GM10266 (cell line): ENCODE data around the gene IP6K1.
"Not testable (repeated sequence)": the region's sequence is repeated elsewhere in the genome, so short reads cannot be mapped to it uniquely, and the experiment has no call there.

Experiments used
- DNase-seq: peaks from one replicate; pipeline ENCODE4 v3.0.0; 2012; ENCODE audit errors: extremely low spot score
- CTCF ChIP-seq: IDR thresholded peaks from 2 replicates; pipeline ENCODE4 v1.5.1; 2012; ENCODE audit warnings: mild to moderate bottlenecking, low read depth; ENCODE audit not compliant: control insufficient read depth, insufficient read depth; ENCODE audit errors: missing control alignments

The IP6K1 gene

GRCh38 chr3:49699281-49699979 lies 86.9 kb downstream of the IP6K1 start:
- no peak for DNase-seq
- no peak for TF ChIP-seq CTCF

DNA sequence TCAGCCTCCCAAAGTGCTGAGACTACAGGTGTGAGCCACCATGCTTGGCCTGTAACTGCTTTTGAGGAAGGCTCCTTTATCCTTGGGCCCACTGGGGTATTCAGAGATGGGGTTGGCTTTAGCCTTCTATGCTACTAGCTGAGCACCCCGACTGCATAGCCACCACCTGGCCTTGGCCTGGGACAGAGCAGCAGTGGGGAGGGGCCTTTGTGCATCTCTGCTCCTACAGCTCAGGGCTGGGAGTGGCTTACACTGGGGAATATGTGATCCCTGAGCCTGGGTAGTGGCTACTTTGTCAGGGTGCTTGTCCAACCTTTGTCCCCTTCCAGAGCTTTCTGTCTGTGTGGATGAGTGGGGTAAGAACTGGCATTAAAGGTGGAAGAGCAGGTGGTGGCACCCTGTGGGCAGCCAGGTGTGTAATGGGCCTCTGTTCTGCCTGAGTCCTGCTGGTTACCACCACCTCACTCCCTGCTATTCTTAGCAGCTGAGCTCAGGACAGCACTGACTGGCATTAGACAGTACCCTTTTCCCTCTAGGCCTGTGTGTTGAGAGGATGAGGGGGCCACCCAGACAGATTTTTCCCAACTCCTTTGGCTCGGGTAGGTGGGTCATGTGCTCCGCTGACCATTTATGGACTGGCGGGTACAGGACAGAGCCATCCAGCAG lies 90.9 kb downstream of the IP6K1 start:
- not testable (repeated sequence) for DNase-seq

GRCh38 chr3:49694409-49695070 lies 91.8 kb downstream of the IP6K1 start:
- DNase-seq: not testable (repeated sequence)

DNA sequence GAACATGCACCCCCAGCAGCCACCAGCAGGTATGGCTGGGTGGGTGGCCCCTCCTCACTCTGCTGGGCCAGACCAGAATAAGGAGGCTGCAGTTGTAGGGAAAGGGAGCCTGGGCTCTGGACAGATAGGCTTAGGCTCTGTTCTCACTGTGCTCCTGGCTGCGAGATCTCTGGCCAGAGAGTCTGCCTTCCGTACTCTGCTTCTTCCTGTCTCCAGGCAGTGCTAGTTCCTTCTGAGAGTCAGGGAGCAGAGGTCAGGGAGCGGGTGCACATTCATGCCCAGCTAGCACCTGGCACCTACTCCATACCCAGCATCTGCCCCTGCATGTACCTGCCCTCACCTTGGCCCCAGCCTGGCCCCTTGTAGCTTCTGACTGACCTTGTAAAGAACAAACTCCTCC lies 94.9 kb downstream of the IP6K1 start:
- DNase-seq: not testable (repeated sequence)

DNA sequence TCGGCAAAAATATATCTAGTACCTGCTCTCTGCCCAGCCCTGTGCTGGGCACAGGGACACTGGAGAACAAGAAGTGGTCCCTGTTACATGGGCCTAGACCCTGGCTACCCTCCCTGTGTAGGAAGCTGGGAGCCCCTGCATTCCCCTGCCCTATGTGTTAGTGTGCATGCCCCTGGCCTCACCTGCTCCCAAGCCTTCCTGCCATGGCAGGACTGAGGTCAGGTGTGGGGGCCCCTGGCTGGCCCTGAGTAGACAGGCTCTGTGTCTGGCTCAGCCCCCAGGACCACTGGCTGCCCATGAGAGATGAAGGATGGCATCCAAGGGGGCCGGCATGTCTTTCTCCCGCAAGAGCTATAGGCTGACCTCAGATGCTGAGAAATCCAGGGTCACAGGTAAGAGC lies 95.5 kb downstream of the IP6K1 start:
- not testable (repeated sequence) for DNase-seq

- DNase-seq: not testable (repeated sequence)
These were observed 96.3 kb downstream of the IP6K1 start for GRCh38 chr3:49689908-49690624.

DNA sequence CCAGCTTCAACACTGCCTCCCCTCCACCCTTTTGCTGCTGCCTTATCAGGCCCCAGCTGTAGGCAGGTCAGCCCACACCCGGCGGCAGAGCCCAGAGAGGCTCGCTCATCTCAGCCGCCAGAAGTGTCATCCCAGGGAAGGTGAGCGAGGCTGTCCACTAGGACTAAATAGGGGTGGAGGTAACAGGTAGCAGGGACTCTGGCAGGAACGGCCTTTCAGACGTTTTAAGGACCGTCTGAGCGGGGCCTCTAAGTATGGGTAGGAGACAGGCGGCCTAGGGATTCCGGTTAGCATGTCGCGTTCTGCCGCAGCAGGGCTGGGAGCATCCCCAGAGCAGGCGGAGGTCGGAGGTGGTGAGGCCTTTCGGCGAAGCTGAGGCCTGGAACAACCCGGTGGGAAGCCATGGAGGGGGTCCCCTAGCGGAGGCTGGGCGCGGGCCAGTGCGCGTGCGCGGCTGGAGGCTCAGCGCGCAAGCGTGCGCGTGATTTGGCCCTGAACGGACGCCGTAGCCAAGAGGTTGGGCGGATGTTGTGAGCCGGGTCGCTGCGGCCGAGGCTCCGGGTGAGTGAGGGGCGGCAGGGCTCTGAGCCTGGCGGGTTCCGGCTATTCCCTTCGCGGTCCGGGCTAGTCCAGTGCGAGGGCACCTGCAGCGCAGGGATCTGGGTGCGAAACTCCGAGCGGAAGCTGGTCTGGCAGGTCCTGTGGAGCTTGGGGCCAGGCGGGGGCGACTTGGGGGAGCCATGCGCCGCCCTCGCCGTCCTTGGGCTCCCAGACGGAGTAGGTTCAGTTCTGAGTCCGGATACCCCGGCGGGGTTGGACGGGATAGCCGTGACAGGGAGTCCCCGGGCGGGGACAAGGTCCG lies 97.1 kb downstream of the IP6K1 start, which contains the start of the genes MST1 and RNF123:
Gene MST1, minus strand, starts transcription at position 429 of the 862 bp plus-strand sequence. CDS start 783 bp downstream, outside the sequence.
Gene RNF123, plus strand, starts transcription at position 512 of the 862 bp plus-strand sequence. CDS start 1,609 bp downstream, outside the sequence.
- TF ChIP-seq CTCF: peak; percentile 35
- DNase-seq: peak; percentile 93

- DNase-seq: not testable (repeated sequence)
These were observed 97.8 kb downstream of the IP6K1 start for GRCh38 chr3:49688338-49689045.

- not testable (repeated sequence) for DNase-seq
These were observed 98.9 kb downstream of the IP6K1 start for GRCh38 chr3:49687424-49687795.

DNA sequence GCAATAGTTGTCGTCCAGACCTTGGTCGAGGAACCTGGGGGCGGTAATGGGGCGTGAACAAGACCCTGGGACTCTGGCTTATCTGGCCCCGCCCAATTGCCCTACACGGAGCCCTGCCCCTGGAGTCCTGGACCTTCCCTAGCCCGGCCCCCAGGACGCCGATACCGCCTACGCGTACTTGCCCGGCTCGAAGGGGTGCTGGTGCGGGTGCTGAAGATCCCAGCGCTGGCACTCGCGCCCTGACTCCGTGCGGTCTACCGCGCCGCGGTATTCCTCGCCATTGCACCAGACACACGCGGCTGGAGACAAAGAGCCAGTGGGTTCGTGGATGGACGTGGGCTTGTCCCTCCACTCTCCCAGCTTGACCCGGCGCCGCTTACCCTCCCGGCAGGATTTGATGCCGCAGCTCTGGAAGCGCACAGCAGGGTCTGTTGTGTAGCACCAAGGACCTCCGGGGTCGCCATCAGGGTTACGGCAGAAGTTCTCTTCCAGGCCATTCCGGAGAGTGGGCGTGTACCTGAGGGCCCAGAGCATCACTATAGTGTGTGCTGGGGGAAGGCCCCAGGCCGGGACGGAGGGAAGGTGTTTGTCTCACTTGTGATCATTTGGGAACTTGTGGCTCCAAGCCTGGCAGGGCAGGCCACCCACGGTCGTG lies 99.4 kb downstream of the IP6K1 start:
- DNase-seq: not testable (repeated sequence)

GRCh38 chr3:49686346-49686745 lies 100.0 kb downstream of the IP6K1 start:
- DNase-seq: not testable (repeated sequence)

DNA sequence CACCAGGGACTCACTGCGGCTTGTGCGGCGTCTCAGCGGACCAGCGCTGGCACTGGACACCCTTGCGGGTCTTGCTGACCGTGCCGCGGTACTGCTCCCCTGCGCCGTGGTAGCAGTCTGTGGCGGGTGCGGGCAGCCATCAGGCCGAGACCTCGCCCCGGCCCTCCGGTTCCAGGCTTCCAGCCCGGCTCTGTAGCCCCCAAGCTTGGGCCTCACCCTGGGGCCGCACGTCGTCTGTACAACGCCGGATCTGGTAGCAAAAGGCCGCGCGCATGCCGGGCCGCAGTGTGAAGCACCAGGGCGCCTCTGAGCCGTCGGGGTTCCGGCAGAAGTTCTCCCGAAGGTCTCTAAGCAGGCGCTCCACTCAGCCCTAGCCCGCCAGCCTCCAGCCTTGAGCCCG lies 100.5 kb downstream of the IP6K1 start:
- DNase-seq: not testable (repeated sequence)

DNA sequence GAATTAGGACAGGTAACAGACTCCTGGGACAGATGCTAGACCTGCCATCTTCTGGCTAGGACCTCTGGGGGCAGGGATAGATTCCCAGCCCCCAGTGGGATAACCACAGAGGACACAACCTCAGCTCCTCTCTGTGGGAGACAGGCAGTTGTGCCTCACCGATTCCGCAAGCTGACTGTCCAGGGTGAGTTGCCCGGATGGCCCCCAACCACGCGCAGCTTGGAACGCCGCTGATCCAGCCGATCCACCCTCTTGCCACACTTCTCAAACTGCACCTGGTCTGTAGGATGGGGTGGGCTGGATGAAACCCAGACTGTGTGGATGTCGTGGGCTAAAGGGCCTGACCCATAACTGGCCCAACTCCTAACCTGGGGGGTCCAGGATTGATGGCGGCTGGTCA lies 101.2 kb downstream of the IP6K1 start:
- not testable (repeated sequence) for DNase-seq

GRCh38 chr3:49684453-49684852 lies 101.9 kb downstream of the IP6K1 start:
- DNase-seq: not testable (repeated sequence)
